ENCODE results near the gene SEPTIN11.

SEPTIN11 gene

DNA sequence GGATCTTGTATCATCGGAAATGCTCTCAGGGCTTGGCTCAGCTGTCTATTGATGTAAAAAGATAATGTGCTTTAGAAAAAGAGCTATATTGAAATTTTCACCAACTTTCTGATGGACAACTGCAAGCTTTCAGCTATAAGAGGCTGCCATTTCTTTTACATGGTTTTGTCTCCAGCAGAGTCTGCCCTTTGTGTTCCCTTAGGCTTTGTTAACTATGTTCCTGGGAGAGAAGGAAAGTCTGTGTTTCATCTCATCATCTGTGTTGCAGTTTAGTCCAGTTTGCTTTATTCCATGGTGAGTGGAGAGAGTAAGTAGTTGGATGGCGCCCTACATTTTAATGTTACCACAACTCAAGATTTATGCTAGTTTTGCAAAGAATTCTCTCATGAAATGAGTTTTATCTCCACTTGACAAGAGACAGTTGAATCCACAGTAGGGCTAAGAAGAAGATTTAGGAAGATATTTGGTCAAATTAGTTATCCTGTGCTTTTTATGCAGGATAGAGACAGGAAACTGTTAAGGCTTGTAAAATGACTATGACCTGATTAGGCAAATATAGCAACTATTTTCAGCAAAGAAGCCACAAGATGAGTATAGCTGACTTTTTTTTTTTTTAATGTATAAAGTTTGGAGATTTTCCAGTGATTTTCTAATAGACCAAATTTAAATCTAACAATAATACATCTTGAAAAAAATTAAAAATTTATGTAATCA lies 16.5 kb downstream of the SEPTIN11 start:
- no peak overlapping the region for H3K4me3 ChIP-seq (ENCODE audit: low read depth, low read length)
- TF ChIP-seq, protein P1, sequence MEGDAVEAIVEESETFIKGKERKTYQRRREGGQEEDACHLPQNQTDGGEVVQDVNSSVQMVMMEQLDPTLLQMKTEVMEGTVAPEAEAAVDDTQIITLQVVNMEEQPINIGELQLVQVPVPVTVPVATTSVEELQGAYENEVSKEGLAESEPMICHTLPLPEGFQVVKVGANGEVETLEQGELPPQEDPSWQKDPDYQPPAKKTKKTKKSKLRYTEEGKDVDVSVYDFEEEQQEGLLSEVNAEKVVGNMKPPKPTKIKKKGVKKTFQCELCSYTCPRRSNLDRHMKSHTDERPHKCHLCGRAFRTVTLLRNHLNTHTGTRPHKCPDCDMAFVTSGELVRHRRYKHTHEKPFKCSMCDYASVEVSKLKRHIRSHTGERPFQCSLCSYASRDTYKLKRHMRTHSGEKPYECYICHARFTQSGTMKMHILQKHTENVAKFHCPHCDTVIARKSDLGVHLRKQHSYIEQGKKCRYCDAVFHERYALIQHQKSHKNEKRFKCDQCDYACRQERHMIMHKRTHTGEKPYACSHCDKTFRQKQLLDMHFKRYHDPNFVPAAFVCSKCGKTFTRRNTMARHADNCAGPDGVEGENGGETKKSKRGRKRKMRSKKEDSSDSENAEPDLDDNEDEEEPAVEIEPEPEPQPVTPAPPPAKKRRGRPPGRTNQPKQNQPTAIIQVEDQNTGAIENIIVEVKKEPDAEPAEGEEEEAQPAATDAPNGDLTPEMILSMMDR (IDR thresholded peaks at IDR 0.05; ENCODE audit: low read depth, low read length, missing control alignments), result no peak
- DNase-seq (ENCODE audit: low read depth), result no peak

DNA sequence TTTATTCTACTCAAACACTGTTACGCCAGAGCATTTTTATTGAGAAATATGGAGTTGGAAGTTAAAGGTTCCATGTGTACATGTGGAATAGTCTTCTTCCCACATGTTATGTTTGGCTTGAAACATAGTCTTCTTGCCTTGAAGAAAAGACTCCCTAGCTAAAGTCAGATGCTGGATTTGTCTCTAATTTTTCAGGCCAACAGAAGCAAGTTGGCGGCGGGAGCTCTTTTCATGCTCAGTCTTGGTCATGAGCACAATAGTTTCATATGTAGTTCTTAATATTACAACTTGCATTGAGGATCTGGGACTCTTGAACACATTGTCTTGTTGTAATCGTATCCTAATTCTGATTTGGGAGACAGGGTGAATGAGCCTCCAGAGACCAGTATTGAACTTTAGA lies 19.4 kb downstream of the SEPTIN11 start:
- no peak for DNase-seq (ENCODE audit: low read depth)
- no peak overlapping the region for H3K4me3 ChIP-seq (ENCODE audit: low read depth, low read length)
- TF ChIP-seq, protein P1 (IDR thresholded peaks at IDR 0.05; ENCODE audit: low read depth, low read length, missing control alignments), result no peak

DNA sequence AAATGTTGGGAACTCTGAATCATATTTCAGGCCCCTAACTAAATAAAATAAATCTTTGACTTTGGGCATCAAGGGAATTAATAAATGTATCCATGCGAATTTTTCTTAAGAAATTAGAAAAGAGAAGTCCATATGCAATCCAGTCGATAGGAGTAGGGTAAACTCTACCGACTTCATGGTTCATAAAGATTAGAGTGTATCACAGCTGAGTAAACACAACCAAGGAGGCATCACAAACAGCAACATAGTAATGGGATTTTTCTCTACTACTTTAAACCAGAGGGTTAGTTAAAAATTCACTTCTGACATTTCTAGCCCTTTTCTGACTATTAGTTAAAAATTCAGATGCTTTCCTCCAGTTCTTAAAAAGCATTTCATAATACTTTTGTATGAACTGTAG lies 19.9 kb downstream of the SEPTIN11 start:
- no peak for DNase-seq (ENCODE audit: low read depth)
- TF ChIP-seq, protein P1 (IDR thresholded peaks at IDR 0.05; ENCODE audit: low read depth, low read length, missing control alignments), result no peak
- no peak overlapping the region for H3K4me3 ChIP-seq (ENCODE audit: low read depth, low read length)

DNA sequence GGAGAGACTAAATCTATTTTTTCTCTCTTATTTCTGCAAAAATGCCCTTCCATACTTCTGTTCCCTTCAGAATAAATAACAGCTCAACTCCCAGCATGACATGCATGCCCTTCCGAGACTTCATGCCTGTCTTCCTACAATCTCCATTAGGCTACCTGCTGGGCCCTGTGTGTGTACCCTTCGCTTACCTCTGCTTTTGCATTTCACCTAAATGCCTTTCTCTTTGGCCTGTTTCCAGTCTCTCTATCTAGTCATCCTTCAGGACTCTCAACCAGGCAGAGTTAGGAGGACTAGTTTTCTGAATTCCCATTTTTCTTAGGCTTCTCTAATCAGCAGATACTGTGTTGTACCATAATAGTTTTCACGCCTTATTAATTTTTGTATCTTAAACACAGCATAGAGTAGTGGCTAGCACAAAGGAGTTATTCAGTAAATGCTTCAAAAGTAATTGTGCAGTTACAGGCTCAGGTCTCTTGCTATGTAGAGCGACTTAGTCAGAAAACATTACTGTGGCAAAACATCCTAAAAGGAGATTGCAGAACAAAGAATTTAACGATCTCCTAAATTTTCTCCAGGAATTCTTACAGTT lies 20.5 kb downstream of the SEPTIN11 start:
- TF ChIP-seq, protein P1 (IDR thresholded peaks at IDR 0.05; ENCODE audit: low read depth, low read length, missing control alignments), result no peak
- H3K4me3 ChIP-seq (ENCODE audit: low read depth, low read length), result no peak overlapping the region
- DNase-seq (ENCODE audit: low read depth), result no peak

DNA sequence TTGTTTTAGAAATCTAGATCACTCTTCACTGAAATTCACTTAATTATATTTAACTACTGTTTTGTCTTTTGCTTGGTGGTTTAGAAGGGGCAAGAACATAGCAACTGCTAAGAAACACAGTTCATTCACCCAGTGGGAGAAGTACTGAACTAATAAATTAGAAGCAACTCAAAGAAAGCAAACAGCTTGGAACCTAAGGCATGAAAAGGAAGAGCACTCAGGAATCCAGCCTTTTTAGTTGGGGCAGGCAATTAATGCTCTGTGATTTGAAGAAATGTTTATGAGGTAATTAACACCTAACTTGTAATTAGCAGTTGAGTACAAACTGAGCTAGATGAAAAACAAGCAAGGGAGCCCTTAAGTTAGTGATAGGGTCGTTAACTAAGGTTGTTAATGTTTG lies 22.8 kb downstream of the SEPTIN11 start:
- TF ChIP-seq, protein P1 (IDR thresholded peaks at IDR 0.05; ENCODE audit: low read depth, low read length, missing control alignments), result no peak

DNA sequence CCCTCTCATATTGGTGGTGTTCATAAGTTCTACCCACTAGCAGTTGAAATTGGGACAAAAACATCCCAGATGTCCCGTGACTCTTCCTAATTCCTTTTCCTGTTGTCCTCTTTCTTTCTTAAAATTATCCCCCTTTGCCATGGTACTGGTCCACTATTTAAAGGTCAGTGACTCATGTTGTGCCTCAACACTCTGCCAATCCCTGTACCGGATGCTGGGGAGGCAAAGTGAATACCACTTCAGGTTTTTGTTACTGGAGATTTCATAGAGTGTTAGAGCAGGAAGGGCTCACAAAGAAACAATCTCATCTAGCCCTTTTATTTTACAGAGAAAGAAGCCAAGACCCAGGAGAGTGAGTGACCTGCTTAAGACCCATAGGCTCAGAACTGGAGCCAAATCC lies 24.6 kb downstream of the SEPTIN11 start:
- no peak for DNase-seq (ENCODE audit: low read depth)
- TF ChIP-seq, protein P1 (IDR thresholded peaks at IDR 0.05; ENCODE audit: low read depth, low read length, missing control alignments), result no peak
- H3K4me3 ChIP-seq (ENCODE audit: low read depth, low read length), result no peak overlapping the region

More for the DNA sequence above, 22.8 kb downstream of the SEPTIN11 start:
- DNase-seq (ENCODE audit: low read depth), result no peak
- no peak overlapping the region for H3K4me3 ChIP-seq (ENCODE audit: low read depth, low read length)

DNA sequence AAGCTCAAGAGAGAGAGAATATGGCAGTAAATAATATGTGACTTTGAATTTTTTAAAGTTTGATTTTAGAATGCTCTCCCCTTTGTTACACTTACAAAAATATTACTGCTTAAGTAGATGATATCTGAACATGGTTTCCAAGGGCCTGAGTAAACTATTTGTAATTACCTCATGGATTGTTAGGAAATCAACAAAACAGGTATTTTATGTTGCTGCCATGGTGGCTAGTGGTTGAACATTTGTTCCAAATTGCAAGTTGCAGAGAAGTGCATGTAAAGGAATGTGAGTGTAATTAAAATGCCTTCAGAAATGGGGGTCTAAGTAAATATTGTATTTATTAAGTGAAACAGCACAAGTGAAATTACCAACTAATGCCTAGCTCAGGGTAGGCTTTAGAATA lies 27.6 kb downstream of the SEPTIN11 start:
- TF ChIP-seq, protein P1 (IDR thresholded peaks at IDR 0.05; ENCODE audit: low read depth, low read length, missing control alignments), result no peak
- DNase-seq (ENCODE audit: low read depth), result no peak
- no peak overlapping the region for H3K4me3 ChIP-seq (ENCODE audit: low read depth, low read length)

Data from GM12864 (cell line).